SHP77 (cell line): Measurements from ENCODE around the gene AIRE.

Source experiments
- DNase-seq, 2 experiments: peaks; one replicate each; lab custom pipeline; 2025; lab: John Stamatoyannopoulos, UW

The AIRE gene

GRCh38 chr21:44291936-44292811 lies 6.5 kb downstream of the AIRE start:
- no peak for DNase-seq

GRCh38 chr21:44292812-44293195 lies 7.1 kb downstream of the AIRE start:
- no peak for DNase-seq

GRCh38 chr21:44293551-44294231 lies 8.0 kb downstream of the AIRE start:
- no peak for DNase-seq

DNA sequence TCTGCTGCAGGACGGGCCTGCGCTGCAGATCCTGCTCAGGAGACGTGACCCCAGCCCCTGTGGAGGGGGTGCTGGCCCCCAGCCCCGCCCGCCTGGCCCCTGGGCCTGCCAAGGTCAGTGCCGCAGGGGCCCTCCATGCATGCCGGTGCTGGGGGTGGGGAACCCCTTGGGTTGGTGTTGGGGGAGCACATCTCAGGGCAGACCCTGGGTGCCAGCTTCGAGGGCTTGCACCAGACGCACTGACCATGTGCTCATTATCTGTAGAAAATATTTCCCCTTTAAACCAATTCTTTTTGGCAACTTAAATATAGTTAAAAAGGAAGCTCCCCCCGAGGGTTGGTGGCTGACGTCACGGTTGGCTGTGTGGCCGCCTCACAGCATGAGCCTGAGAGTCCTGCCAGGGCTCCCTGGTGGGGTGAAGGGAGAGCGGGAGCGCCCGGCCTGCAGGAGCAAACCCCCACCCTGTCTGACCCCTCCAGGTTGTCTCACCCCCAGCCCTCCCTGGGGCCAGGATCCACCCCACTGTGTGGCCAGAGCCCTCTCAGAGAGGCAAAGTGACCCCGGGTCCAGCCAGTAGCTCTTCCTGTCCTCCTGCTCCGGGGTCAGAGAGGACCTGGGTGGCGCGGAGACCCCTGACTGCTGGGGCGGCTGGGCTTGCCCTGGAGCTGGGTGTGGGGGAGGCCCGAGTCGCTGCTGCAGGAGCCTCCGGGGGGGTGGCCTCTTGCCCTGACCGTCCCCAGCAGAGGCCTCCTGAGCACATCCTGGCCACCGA lies 8.9 kb downstream of the AIRE start:
- no peak for DNase-seq

DNA sequence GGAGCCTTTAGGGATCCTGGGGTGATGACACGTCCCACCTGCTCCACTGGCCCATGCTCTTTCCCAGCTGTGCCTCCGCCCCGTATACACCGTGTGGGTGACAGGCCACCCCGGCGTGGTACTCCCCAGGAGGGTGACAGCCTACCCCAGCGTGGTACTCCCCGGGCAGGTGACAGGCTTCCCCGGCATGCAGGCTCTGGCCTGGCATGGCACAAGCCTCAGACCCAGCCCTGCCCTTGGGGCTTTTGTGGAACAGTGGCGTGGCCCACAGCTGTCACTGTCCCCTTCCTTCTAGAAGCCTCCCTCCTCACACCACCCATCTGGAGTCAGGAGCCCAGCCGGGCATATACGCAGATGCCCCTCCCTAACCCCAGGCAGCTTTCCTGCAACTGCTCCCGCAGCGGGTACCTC lies 9.5 kb downstream of the AIRE start:
- DNase-seq, result no peak

- no peak for DNase-seq
Measured at GRCh38 chr21:44295646-44296045, 10.0 kb downstream of the AIRE start.

GRCh38 chr21:44296103-44296519 lies 10.4 kb downstream of the AIRE start:
- DNase-seq, result no peak

DNA sequence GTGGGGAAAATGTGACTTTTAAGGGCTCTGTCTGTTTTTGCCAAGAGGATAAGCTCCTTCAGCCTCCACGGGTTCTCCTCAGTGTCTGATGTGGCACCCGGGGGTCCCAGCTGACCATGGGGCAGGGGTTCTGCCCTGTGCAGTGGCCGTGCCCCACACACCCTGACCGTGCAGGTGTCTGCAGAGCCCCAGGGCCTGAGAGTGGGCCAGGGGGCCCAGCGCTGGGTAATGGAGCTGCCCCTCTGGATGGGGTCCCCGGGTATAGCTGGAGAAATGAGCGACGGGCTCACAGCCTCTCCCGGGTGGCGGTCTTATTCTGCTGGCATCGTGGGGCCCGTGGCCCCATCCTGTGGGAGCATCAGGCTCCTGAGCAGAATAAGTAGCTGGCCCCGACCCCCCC lies 11.2 kb downstream of the AIRE start:
- no peak for DNase-seq

GRCh38 chr21:44297525-44298290 lies 12.0 kb downstream of the AIRE start:
- DNase-seq, result peak; percentile 70 to 77

DNA sequence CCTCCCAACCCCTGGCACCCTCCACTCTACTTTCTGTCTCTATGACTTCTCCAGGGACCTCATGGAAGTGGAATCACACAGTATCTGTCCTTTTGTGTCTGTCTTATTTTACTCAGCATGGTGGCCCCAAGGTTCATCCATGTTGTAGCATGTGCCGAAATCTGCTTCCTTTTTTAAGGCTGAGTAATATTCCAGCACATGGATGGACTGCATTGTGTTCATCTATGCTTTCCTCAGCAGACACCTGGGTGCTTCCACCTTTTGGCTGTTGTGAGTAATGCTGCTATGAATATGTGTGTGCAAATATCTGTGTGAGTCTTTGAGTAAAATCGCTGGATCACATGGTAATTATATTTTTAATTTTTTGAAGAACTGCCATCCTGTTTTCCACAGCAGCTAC lies 12.6 kb downstream of the AIRE start:
- DNase-seq, result no peak

- no peak for DNase-seq
Measured at GRCh38 chr21:44299085-44299457, 13.4 kb downstream of the AIRE start.

GRCh38 chr21:44299458-44300261 lies 14.0 kb downstream of the AIRE start, which contains the start of gene PFKL:
TSS of gene PFKL (plus strand) at chr21:44300053. CDS start at chr21:44300106, 53 bp downstream.
- peak in 1 of 2 experiments; percentile 47 for DNase-seq

GRCh38 chr21:44300262-44300959 lies 14.7 kb downstream of the AIRE start:
- DNase-seq, result no peak

DNA sequence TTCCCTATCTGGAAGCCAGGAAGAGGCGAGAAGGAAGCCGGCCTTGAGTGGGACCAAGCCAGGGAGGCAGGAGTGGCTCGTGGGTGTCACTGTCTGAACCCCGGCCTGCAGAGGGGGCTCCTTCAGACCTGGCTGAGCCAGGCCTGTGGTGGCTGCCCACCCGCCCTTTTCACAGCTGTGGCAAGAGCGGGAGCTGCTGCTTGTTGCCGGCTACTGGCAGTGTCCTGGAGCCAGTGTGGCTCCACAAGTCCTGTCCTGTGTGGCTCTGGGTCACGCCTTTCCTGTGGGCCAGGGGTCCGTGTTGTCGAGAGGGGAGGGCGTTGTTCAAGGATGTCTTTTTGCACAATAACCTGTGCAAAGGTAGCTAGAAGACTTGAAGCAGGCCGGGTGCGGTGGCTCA lies 15.5 kb downstream of the AIRE start:
- DNase-seq, result no peak

DNA sequence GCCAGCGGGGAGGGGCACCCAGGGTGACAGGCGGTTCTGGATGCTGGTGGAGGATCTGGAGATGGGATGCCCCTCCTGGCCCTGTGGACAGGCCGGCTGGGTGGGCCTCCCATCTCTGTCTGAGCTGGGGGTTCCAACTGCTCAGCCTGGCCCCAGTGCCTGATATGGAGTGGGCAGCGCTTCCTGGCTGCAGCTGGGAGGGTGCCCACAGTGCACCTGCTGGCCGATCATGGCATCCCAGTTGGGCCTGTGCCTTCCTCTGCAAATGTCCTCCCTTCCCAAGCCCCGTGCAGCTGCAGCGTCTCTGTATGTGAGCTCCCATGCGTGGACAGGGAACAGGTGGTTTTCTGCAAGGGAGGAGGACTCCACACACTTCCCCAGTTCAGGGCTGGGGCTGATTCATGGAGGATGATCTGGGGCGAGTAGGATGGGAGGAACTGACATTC lies 16.3 kb downstream of the AIRE start:
- peak; percentile 35 to 67 for DNase-seq

DNA sequence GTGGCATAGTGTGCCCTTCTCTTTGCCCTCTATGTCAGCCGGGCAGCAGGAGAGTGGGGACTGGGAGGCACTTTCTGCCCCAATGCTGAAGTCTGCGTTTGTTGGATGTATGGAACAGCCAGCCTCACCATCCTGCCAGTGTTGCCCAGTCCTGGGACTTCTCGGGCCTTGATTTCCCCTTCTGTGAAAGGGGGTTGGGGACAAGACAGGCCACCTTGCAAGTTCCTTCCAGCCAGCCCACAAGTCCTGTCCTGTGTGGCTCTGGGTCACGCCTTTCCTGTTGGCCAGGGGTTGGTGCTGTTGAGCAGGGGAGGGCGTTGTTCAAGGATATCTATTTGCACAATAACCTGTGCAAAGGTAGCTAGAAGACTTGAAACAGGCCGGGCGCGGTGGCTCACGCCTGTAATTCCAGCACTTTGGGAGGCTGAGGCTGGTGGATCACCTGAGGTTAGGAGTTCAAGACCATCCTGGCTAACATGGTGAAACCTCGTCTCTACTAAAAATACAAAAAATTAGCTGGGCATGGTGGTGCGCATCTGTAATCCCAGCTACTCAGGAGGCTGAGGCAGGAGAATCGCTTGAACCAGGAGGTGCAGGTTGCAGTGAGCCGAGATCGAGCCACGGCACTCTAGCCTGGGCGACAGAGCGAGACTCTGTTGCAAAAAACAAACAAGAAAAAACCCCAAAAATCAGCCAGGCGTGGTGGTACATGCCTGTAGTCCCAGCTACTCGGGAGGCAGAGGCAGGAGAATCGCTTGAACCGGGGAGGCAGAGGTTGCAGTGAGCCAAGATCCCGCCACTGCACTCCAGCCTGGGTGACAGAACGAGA lies 17.1 kb downstream of the AIRE start:
- DNase-seq, result peak in 1 of 2 experiments; percentile 35

- no peak for DNase-seq
Measured at GRCh38 chr21:44303490-44303981, 17.9 kb downstream of the AIRE start.

GRCh38 chr21:44304011-44304616 lies 18.4 kb downstream of the AIRE start:
- no peak for DNase-seq

DNA sequence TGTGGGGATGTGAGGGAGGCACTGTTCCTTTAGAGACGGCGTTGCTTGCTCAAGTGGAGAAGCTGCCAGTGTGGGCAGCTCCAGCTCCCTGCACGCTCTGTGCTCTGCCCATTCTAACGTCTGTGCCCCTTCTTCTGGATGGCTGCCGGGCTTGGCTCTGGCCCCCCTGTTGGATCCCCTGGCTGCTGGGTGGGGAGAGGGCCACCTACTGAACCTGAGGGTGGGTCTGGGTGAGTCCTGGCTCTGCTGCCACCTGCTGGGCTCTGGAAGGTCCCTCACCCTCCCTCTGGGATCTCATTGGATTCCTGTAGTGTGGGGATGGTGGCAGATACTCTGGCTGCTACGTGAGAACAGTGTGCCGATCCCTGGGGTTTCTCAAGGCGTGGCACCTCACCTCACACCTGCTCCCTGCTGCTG lies 19.2 kb downstream of the AIRE start:
- DNase-seq, result peak; percentile 34 to 62
